RCC 7860 (cell line): ENCODE measurements around the gene SCUBE1.
A peak's percentile ranks its signal among the peaks of the same experiment; 100 is the strongest.

Experiments used
- DNase-seq: peaks from one replicate; pipeline ENCODE4 v3.0.0-alpha.2; 2015; ENCODE audit warnings: low spot score
- FAIRE-seq: peaks from 2 replicates; lab custom pipeline; 2012; peaks lifted over from hg19 to GRCh38; lab: Jason Lieb, UNC

The SCUBE1 gene

GRCh38 chr22:43267332-43267980 lies 75.7 kb downstream of the SCUBE1 start:
- FAIRE-seq (no peak), DNase-seq (no peak)

GRCh38 chr22:43266076-43266475 lies 77.1 kb downstream of the SCUBE1 start:
- FAIRE-seq, result no peak
- no peak for DNase-seq

- DNase-seq (peak; percentile 45), FAIRE-seq (no peak)
Observed at GRCh38 chr22:43263645-43264514, 79.3 kb downstream of the SCUBE1 start.

GRCh38 chr22:43262990-43263644 lies 80.1 kb downstream of the SCUBE1 start:
- DNase-seq (no peak), FAIRE-seq (no peak)

GRCh38 chr22:43260331-43261231 lies 82.6 kb downstream of the SCUBE1 start:
- DNase-seq (no peak), FAIRE-seq (no peak)

- no peak for DNase-seq
- FAIRE-seq, result no peak
Observed at GRCh38 chr22:43257961-43258360, 85.2 kb downstream of the SCUBE1 start.

- no peak for FAIRE-seq
- no peak for DNase-seq
Observed at GRCh38 chr22:43257549-43257948, 85.6 kb downstream of the SCUBE1 start.

- no peak for DNase-seq
Observed at GRCh38 chr22:43256976-43257545, 86.1 kb downstream of the SCUBE1 start.

GRCh38 chr22:43256569-43256968 lies 86.6 kb downstream of the SCUBE1 start:
- FAIRE-seq (no peak), DNase-seq (no peak)

More at GRCh38 chr22:43256976-43257545, 86.1 kb downstream of the SCUBE1 start:
- no peak for FAIRE-seq

- FAIRE-seq, result no peak
Observed at GRCh38 chr22:43255299-43255698, 87.9 kb downstream of the SCUBE1 start.

GRCh38 chr22:43253839-43254238 lies 89.3 kb downstream of the SCUBE1 start:
- FAIRE-seq, result no peak
- no peak for DNase-seq

More at GRCh38 chr22:43255299-43255698, 87.9 kb downstream of the SCUBE1 start:
- DNase-seq, result no peak

- FAIRE-seq, result no peak
- no peak for DNase-seq
Observed at GRCh38 chr22:43252319-43252718, 90.9 kb downstream of the SCUBE1 start.

GRCh38 chr22:43249789-43250471 lies 93.2 kb downstream of the SCUBE1 start:
- FAIRE-seq, result no peak
- no peak for DNase-seq

- FAIRE-seq (no peak), DNase-seq (no peak)
Observed at GRCh38 chr22:43247546-43248260, 95.5 kb downstream of the SCUBE1 start.

- DNase-seq, result no peak
- no peak for FAIRE-seq
Observed at GRCh38 chr22:43246188-43246587, 97.0 kb downstream of the SCUBE1 start.

- FAIRE-seq, result no peak
- no peak for DNase-seq
Observed at GRCh38 chr22:43245717-43246116, 97.5 kb downstream of the SCUBE1 start.

- DNase-seq, result no peak
- no peak for FAIRE-seq
Observed at GRCh38 chr22:43244803-43245527, 98.2 kb downstream of the SCUBE1 start.

- FAIRE-seq, result no peak
- DNase-seq, result no peak
Observed at GRCh38 chr22:43244402-43244801, 98.8 kb downstream of the SCUBE1 start.
